ENCODE measurements around the gene TMEM109. TPM values are rescaled to one million over a fixed set of nuclear protein-coding genes. Genes with fewer than 3 reads are reported as not detected.
A peak's percentile ranks its signal among the peaks of the same experiment; 100 is the strongest.

Gene TMEM109
- total and polyA plus RNA-seq, 2 of the 13 experiments (the other 11 are each of a cell fraction or from before 2014, with no cell fraction given) = 7.7 to 18.0 TPM

- peak; percentile 47; the same call in 1 of the 2 replicates for TF ChIP-seq ZBTB20 (CRISPR knock-in tag; IDR thresholded peaks at IDR 0.05; ENCODE audit: borderline replicate concordance, low read depth)
- TF ChIP-seq ZNF232 (CRISPR knock-in tag; IDR thresholded peaks at IDR 0.05; ENCODE audit: borderline replicate concordance) = no peak; the same call in 1 of the 2 replicates
- TF ChIP-seq ZNF605 (CRISPR knock-in tag; IDR thresholded peaks at IDR 0.05) = no peak
- TF ChIP-seq THAP11 (CRISPR knock-in tag; IDR thresholded peaks at IDR 0.05) = peak; percentile 98
- no peak for TF ChIP-seq BATF2 (CRISPR knock-in tag; IDR thresholded peaks at IDR 0.05)
- TF ChIP-seq BCL6 (CRISPR knock-in tag; IDR thresholded peaks at IDR 0.05) = no peak
- TF ChIP-seq MAFF (IDR thresholded peaks at IDR 0.05; ENCODE audit: low read depth, low read length) = no peak
- no peak for TF ChIP-seq PAXIP1 (CRISPR knock-in tag; conservative IDR thresholded peaks at IDR 0.05)
- TF ChIP-seq ZNF580 (CRISPR knock-in tag; IDR thresholded peaks at IDR 0.05; ENCODE audit: borderline replicate concordance, low read depth) = no peak; the same call in 1 of the 2 replicates
- TF ChIP-seq ATF7-NPFF (CRISPR knock-in tag; IDR thresholded peaks at IDR 0.05; ENCODE audit: low read depth) = no peak
- TF ChIP-seq, protein P1, sequence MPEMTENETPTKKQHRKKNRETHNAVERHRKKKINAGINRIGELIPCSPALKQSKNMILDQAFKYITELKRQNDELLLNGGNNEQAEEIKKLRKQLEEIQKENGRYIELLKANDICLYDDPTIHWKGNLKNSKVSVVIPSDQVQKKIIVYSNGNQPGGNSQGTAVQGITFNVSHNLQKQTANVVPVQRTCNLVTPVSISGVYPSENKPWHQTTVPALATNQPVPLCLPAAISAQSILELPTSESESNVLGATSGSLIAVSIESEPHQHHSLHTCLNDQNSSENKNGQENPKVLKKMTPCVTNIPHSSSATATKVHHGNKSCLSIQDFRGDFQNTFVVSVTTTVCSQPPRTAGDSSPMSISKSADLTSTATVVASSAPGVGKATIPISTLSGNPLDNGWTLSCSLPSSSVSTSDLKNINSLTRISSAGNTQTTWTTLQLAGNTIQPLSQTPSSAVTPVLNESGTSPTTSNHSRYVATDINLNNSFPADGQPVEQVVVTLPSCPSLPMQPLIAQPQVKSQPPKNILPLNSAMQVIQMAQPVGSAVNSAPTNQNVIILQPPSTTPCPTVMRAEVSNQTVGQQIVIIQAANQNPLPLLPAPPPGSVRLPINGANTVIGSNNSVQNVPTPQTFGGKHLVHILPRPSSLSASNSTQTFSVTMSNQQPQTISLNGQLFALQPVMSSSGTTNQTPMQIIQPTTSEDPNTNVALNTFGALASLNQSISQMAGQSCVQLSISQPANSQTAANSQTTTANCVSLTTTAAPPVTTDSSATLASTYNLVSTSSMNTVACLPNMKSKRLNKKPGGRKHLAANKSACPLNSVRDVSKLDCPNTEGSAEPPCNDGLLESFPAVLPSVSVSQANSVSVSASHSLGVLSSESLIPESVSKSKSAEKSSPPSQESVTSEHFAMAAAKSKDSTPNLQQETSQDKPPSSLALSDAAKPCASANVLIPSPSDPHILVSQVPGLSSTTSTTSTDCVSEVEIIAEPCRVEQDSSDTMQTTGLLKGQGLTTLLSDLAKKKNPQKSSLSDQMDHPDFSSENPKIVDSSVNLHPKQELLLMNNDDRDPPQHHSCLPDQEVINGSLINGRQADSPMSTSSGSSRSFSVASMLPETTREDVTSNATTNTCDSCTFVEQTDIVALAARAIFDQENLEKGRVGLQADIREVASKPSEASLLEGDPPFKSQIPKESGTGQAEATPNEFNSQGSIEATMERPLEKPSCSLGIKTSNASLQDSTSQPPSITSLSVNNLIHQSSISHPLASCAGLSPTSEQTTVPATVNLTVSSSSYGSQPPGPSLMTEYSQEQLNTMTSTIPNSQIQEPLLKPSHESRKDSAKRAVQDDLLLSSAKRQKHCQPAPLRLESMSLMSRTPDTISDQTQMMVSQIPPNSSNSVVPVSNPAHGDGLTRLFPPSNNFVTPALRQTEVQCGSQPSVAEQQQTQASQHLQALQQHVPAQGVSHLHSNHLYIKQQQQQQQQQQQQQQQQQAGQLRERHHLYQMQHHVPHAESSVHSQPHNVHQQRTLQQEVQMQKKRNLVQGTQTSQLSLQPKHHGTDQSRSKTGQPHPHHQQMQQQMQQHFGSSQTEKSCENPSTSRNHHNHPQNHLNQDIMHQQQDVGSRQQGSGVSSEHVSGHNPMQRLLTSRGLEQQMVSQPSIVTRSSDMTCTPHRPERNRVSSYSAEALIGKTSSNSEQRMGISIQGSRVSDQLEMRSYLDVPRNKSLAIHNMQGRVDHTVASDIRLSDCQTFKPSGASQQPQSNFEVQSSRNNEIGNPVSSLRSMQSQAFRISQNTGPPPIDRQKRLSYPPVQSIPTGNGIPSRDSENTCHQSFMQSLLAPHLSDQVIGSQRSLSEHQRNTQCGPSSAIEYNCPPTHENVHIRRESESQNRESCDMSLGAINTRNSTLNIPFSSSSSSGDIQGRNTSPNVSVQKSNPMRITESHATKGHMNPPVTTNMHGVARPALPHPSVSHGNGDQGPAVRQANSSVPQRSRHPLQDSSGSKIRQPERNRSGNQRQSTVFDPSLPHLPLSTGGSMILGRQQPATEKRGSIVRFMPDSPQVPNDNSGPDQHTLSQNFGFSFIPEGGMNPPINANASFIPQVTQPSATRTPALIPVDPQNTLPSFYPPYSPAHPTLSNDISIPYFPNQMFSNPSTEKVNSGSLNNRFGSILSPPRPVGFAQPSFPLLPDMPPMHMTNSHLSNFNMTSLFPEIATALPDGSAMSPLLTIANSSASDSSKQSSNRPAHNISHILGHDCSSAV (CRISPR knock-in tag; IDR thresholded peaks at IDR 0.05; ENCODE audit: borderline replicate concordance) = no peak
- TF ChIP-seq ZNF75D (CRISPR knock-in tag; IDR thresholded peaks at IDR 0.05; ENCODE audit: borderline replicate concordance) = no peak
- peak; percentile 58; the same call in 1 of the 2 replicates for TF ChIP-seq ZNF776 (CRISPR knock-in tag; IDR thresholded peaks at IDR 0.05)
- TF ChIP-seq, protein P2, sequence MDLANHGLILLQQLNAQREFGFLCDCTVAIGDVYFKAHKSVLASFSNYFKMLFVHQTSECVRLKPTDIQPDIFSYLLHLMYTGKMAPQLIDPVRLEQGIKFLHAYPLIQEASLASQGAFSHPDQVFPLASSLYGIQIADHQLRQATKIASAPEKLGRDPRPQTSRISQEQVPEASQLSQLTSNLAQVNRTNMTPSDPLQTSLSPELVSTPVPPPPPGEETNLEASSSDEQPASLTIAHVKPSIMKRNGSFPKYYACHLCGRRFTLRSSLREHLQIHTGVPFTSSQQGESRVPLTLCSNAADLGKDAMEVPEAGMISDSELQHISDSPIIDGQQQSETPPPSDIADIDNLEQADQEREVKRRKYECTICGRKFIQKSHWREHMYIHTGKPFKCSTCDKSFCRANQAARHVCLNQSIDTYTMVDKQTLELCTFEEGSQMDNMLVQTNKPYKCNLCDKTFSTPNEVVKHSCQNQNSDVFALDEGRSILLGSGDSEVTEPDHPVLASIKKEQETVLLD (CRISPR knock-in tag; IDR thresholded peaks at IDR 0.05; ENCODE audit: low read depth) = no peak
Observed at GRCh38 chr11:60913793-60914632, at the start of gene TMEM109 (continued).
